GM10847 (cell line): Measurements from ENCODE around the gene SLIT1.

Experiments used
- POLR2A ChIP-seq: IDR thresholded peaks from 2 replicates; pipeline ENCODE4 v1.6.1; 2011; ENCODE audit not compliant: insufficient read length; ENCODE audit errors: extremely low read depth

Gene SLIT1

GRCh38 chr10:97120370-97120769, 65.4 kb downstream of the SLIT1 start:
- no peak for TF ChIP-seq POLR2A

- no peak for TF ChIP-seq POLR2A
Measured at GRCh38 chr10:97119058-97119745, 66.6 kb downstream of the SLIT1 start.

GRCh38 chr10:97117372-97117771, 68.4 kb downstream of the SLIT1 start:
- TF ChIP-seq POLR2A: no peak

DNA sequence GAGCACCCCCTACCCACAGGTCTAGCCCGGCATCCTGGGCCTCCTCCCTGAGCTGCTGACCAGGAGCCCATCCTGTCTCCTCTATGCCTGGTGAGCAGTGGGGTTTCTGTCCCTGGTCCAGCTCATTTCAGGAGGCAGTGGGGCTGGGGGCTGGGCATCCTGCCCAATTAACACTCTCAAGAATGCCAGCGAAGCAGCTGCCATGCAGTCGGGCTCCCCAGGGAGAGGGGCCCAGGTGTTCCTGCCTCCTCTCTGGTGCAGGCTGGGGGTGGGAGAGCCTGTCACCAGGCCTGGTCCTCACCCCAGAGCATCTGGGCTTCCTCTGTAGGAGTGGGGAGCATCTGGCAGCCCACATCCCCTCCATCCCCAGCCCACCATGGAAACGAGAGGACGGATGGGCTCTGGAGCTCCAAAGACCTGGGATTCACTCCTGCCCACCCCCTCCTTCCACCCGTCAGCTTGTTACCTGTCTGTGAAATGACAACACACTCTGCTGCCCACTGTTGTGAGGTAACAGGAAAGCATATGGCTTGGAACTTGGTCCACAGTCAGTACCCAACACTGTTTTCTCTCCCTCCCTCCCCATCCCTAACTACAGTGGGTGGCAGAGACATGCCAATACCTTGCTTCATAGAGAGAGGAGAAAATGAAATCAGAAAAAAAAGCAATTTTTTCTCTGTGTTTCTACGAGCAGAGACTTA, 69.1 kb downstream of the SLIT1 start:
- no peak for TF ChIP-seq POLR2A

- no peak for TF ChIP-seq POLR2A
Measured at GRCh38 chr10:97115846-97116245, 69.9 kb downstream of the SLIT1 start.

- no peak for TF ChIP-seq POLR2A
Measured at GRCh38 chr10:97111615-97112014, 74.1 kb downstream of the SLIT1 start.

DNA sequence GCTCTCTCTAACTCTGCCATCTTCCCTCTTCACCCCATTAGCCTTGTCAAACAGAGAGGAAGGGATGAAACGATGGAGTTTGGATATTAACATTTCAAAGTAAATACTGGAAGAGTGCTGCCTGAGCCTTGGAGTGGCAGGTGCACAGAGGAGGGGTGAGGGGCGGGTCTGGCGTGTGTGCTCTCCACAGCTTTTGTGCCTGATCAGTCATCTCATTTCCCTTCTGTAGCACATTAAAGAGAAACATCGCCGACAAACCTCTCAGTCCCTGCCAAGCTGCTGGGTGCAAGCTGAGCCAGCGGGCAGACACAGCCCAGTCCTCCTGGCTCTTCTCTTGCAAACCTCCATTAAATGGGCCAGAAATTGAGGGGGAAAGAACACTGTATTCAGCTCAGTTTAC, 76.2 kb downstream of the SLIT1 start:
- no peak for TF ChIP-seq POLR2A

GRCh38 chr10:97107551-97107950, 78.2 kb downstream of the SLIT1 start:
- no peak for TF ChIP-seq POLR2A

GRCh38 chr10:97106207-97106606, 79.6 kb downstream of the SLIT1 start:
- no peak for TF ChIP-seq POLR2A

DNA sequence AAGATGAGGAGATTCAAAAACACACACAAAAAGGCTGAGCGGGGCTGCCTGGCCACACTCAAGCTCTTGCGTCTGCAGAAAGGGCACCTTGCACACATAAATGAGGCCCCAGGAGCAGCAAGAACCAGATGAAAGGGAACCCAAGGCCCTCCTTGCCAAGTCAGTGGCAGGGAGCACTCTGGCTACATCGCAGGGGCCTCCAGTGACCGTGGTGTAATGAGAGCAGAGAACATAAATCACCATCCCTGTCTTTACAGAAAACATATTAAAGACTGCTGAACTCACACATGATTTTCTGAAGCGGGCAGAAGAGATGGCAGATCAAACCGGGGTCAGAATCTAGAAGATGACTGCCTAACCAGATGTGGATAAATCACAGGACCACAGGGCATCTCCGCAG, 80.5 kb downstream of the SLIT1 start:
- no peak for TF ChIP-seq POLR2A

- TF ChIP-seq POLR2A: no peak
Measured at GRCh38 chr10:97103316-97104080, 82.3 kb downstream of the SLIT1 start.

DNA sequence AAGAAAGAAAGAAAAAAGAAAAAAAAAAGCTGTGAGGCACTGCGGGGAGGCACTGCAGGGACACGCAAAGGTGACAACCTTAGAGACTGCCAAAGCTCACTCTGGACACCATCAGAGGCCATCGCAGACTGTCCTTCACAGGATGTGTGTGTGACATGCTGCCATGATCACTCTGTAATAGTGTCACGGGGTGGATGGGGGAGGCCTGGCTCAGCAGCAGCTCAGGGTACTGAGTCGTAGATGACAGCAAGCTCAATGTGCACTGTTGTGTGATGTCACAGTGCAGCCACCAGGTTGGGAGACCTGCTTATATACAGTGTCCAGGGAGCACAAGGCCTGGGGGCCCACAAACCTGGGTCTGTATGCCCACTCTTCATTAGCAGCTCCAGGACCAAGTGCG, 83.3 kb downstream of the SLIT1 start:
- no peak for TF ChIP-seq POLR2A

DNA sequence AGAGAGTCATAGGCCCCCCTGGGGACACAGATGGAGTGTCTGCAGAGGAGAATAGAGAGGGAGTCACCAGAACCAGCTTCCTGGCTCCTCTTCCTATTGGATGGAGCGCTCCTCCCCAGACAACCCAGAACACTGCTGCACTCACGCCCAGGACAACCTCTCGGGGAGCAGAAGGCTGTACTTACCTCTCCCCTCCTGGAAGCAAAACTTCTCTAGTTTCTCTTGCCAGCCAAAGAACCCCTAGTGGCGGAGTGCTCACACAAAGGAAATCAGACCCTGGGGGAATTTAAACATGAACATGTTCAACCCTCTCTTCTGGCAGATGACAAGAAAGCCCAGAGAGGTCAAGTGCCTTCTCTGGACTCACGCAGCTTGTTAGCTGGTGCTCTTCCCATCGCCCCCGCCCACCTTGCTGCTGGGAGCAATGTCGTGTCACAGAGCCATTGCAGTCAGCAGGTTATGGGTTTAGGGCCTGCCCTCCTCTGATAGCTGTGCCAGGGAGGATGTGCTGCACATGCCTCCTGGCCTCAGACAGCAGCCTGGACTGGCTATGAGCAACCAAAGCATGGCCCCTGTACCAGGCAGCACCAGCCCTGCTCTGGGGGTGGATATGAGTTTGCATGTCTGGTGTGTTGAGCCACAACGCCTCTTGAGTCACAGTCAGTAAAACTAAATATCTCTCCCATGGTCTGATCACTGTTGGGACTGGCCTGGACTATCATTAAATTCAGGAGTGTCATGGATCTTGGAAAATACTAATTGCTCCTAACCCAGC, 84.4 kb downstream of the SLIT1 start:
- TF ChIP-seq POLR2A: no peak

- TF ChIP-seq POLR2A: no peak
Measured at GRCh38 chr10:97100657-97101056, 85.1 kb downstream of the SLIT1 start.

GRCh38 chr10:97099868-97100267, 85.9 kb downstream of the SLIT1 start:
- no peak for TF ChIP-seq POLR2A
